CD4-positive, alpha-beta T cell treated with Interleukin-17A for 4 hours (primary cell): ENCODE measurements around the gene MAGEB1.

Experiments
- DNase-seq: peaks from one replicate; pipeline ENCODE4 v3.0.0-alpha.2; 2020; ENCODE audit warnings: mixed read lengths

The MAGEB1 gene

GRCh38 chrX:30246769-30247489 lies at the start of gene MAGEB1:
TSS of gene MAGEB1 (plus strand) at chrX:30247146. CDS start at chrX:30250494, 3,348 bp downstream.
- no peak for DNase-seq

- no peak for DNase-seq
Observed at GRCh38 chrX:30212172-30212571, 34.8 kb upstream of the MAGEB1 start.

GRCh38 chrX:30215357-30215843 lies 31.5 kb upstream of the MAGEB1 start, which contains the start of gene MAGEB2:
TSS of gene MAGEB2 (plus strand) at chrX:30215563. CDS start at chrX:30218581, 3,018 bp downstream.
- DNase-seq, result no peak

GRCh38 chrX:30217465-30217864 lies 29.5 kb upstream of the MAGEB1 start:
- no peak for DNase-seq

- DNase-seq, result no peak
Observed at GRCh38 chrX:30219372-30219771, 27.6 kb upstream of the MAGEB1 start.

- no peak for DNase-seq
Observed at GRCh38 chrX:30220661-30221060, 26.3 kb upstream of the MAGEB1 start.

- no peak for DNase-seq
Observed at GRCh38 chrX:30224536-30224935, 22.4 kb upstream of the MAGEB1 start.

GRCh38 chrX:30228526-30228925 lies 18.4 kb upstream of the MAGEB1 start:
- no peak for DNase-seq

- DNase-seq, result no peak
Observed at GRCh38 chrX:30230395-30230794, 16.6 kb upstream of the MAGEB1 start, which contains the start of gene MAGEB3. TSS of gene MAGEB3 (plus strand) at chrX:30230657. CDS start at chrX:30235925, 5,268 bp downstream.

- no peak for DNase-seq
Observed at GRCh38 chrX:30241724-30242415, 5.1 kb upstream of the MAGEB1 start, which contains the start of gene MAGEB4. TSS of gene MAGEB4 (plus strand) at chrX:30242000. CDS start at chrX:30242136, 136 bp downstream.

GRCh38 chrX:30248854-30249253 lies 1.9 kb downstream of the MAGEB1 start:
- no peak for DNase-seq

GRCh38 chrX:30253257-30253656 lies 6.3 kb downstream of the MAGEB1 start:
- no peak for DNase-seq

- no peak for DNase-seq
Observed at GRCh38 chrX:30259927-30260326, 13.0 kb downstream of the MAGEB1 start.

- no peak for DNase-seq
Observed at GRCh38 chrX:30261012-30261411, 14.1 kb downstream of the MAGEB1 start.

GRCh38 chrX:30262763-30263162 lies 15.8 kb downstream of the MAGEB1 start:
- no peak for DNase-seq

GRCh38 chrX:30270639-30271038 lies 23.7 kb downstream of the MAGEB1 start:
- DNase-seq, result no peak

- DNase-seq, result no peak
Observed at GRCh38 chrX:30275498-30275897, 28.6 kb downstream of the MAGEB1 start.

- DNase-seq, result no peak
Observed at GRCh38 chrX:30278365-30278764, 31.4 kb downstream of the MAGEB1 start.

- DNase-seq, result no peak
Observed at GRCh38 chrX:30280428-30280827, 33.5 kb downstream of the MAGEB1 start.

GRCh38 chrX:30282527-30282926 lies 35.6 kb downstream of the MAGEB1 start:
- no peak for DNase-seq

GRCh38 chrX:30283456-30284200 lies 36.7 kb downstream of the MAGEB1 start:
- no peak for DNase-seq

GRCh38 chrX:30296408-30297254 lies 49.7 kb downstream of the MAGEB1 start:
- DNase-seq, result no peak
